ENCODE results near the gene DDIT3.
"Not testable (repeated sequence)": the region's sequence is repeated elsewhere in the genome, so short reads cannot be mapped to it uniquely, and the experiment has no call there.

The DDIT3 gene

DNA sequence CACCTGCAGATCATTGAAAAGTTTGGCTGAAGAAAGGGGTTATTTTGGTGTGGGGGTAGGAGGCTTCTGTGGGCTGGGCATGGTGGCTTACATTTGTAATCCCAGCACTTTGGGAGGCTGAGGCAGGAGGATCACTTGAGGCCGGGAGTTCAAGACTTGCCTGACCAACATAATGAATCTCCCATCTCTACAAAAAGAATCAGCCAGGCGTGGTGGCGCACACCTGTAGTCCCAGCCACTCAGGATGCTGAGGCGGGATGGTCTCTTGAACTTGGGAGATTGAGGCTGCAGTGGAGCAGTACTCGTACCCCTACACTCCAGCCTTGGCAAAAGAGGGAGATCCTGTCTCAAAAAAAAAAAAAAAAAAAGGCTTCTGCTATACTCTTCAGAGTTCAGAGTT is 7.0 kb downstream of the DDIT3 start:
- DNase-seq (ENCODE audit: low read depth) = no peak
- TF ChIP-seq, protein P1, sequence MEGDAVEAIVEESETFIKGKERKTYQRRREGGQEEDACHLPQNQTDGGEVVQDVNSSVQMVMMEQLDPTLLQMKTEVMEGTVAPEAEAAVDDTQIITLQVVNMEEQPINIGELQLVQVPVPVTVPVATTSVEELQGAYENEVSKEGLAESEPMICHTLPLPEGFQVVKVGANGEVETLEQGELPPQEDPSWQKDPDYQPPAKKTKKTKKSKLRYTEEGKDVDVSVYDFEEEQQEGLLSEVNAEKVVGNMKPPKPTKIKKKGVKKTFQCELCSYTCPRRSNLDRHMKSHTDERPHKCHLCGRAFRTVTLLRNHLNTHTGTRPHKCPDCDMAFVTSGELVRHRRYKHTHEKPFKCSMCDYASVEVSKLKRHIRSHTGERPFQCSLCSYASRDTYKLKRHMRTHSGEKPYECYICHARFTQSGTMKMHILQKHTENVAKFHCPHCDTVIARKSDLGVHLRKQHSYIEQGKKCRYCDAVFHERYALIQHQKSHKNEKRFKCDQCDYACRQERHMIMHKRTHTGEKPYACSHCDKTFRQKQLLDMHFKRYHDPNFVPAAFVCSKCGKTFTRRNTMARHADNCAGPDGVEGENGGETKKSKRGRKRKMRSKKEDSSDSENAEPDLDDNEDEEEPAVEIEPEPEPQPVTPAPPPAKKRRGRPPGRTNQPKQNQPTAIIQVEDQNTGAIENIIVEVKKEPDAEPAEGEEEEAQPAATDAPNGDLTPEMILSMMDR (IDR thresholded peaks at IDR 0.05; ENCODE audit: control insufficient read depth, insufficient read depth, low read depth, low read length, missing control alignments) = no peak
- H3K4me3 ChIP-seq (ENCODE audit: control insufficient read depth, low read depth, low read length) = no peak overlapping the region

DNA sequence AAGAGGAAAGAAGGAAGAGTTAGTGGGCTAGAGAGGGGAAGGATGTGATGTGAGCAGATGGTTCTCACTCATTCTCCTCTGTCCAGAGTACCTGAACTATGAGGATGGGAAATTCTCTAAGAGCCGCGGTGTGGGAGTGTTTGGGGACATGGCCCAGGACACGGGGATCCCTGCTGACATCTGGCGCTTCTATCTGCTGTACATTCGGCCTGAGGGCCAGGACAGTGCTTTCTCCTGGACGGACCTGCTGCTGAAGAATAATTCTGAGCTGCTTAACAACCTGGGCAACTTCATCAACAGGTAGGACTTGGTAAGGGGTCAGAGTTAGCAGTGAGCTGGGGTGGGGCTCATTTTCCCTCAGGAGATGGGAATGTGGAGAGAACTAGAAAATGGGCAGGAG is 7.6 kb downstream of the DDIT3 start:
- no peak overlapping the region for H3K4me3 ChIP-seq (ENCODE audit: control insufficient read depth, low read depth, low read length)
- TF ChIP-seq, protein P1 (IDR thresholded peaks at IDR 0.05; ENCODE audit: control insufficient read depth, insufficient read depth, low read depth, low read length, missing control alignments) = no peak

DNA sequence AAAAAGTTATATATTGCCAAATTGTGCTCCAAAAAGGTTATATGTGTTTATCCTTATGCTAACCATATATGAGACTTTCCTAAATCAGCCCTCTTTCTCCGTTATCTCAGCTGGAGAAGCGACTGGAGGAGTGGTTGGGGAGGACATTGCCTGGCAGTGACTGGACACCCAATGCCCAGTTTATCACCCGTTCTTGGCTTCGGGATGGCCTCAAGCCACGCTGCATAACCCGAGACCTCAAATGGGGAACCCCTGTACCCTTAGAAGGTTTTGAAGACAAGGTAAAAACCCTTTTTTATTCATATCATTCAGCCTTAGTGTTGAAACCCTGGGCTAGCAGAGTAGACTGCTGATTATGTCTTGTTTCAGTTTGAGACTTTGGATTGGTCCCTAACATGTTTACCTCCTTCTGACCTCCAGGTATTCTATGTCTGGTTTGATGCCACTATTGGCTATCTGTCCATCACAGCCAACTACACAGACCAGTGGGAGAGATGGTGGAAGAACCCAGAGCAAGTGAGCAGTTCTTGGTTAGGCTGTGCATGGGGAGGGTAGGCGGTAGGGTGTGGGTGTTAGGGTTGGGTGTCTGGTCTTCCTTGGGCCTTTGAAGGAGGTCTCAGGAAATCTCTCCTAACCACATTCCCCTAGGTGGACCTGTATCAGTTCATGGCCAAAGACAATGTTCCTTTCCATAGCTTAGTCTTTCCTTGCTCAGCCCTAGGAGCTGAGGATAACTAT is 8.6 kb downstream of the DDIT3 start:
- no peak overlapping the region for H3K4me3 ChIP-seq (ENCODE audit: control insufficient read depth, low read depth, low read length)
- TF ChIP-seq, protein P1 (IDR thresholded peaks at IDR 0.05; ENCODE audit: control insufficient read depth, insufficient read depth, low read depth, low read length, missing control alignments) = no peak
- DNase-seq (ENCODE audit: low read depth) = no peak

More for the DNA sequence above, 7.6 kb downstream of the DDIT3 start:
- no peak for DNase-seq (ENCODE audit: low read depth)

DNA sequence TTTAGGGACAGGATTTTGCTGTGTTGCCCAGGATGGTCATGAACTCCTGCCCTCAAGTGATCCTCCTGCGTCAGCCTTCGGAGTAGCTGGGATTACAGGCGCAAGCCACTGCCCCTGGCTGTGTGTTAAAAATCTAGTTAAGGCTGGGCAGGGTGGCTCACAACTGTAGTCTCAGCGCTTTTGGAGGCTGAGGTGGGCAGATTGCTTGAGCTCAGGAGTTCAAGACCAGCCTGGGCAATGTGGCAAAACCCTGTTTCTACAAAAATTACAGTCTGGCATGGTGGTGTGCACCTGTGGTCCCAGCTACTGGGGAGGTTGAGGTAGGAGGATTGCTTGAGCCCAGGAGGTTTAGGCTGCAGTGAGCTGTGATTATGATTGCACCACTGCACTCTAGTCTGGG is 9.2 kb downstream of the DDIT3 start:
- no peak overlapping the region for H3K4me3 ChIP-seq (ENCODE audit: control insufficient read depth, low read depth, low read length)
- TF ChIP-seq, protein P1 (IDR thresholded peaks at IDR 0.05; ENCODE audit: control insufficient read depth, insufficient read depth, low read depth, low read length, missing control alignments) = no peak
- DNase-seq (ENCODE audit: low read depth) = no peak

DNA sequence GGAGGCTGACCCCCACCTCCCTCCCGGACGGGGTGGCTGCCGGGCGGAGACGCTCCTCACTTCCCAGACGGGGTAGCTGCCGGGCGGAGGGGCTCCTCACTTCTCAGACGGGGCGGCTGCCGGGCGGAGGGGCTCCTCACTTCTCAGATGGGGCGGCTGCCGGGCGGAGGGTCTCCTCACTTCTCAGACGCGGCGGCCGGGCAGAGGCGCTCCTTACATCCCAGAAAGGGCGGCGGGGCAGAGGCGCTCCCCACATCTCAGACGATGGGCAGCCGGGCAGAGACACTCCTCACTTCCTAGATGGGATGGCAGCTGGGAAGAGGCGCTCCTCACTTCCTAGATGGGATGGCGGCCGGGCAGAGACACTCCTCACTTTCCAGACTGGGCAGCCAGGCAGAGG is 12.5 kb downstream of the DDIT3 start:
- not testable (repeated sequence) for DNase-seq (ENCODE audit: low read depth); H3K4me3 ChIP-seq (ENCODE audit: control insufficient read depth, low read depth, low read length)

DNA sequence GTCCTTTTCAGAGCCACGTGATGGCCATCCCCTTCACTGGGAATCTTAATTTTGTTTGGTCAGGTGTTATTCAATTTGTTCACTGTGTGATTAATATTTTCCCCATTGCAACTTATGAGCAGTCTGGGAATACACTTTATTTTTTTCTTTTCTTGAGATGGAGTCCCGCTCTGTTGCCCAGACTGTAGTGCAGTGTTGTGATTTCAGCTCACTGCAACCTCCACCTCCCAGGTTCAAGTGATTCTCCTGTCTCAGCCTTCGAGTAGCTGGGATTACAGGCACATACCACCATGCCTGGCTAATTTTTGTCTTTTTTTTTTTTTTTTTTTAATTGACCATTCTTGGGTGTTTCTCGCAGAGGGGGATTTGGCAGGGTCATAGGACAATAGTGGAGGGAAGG is 13.8 kb downstream of the DDIT3 start:
- not testable (repeated sequence) for H3K4me3 ChIP-seq (ENCODE audit: control insufficient read depth, low read depth, low read length); DNase-seq (ENCODE audit: low read depth)

DNA sequence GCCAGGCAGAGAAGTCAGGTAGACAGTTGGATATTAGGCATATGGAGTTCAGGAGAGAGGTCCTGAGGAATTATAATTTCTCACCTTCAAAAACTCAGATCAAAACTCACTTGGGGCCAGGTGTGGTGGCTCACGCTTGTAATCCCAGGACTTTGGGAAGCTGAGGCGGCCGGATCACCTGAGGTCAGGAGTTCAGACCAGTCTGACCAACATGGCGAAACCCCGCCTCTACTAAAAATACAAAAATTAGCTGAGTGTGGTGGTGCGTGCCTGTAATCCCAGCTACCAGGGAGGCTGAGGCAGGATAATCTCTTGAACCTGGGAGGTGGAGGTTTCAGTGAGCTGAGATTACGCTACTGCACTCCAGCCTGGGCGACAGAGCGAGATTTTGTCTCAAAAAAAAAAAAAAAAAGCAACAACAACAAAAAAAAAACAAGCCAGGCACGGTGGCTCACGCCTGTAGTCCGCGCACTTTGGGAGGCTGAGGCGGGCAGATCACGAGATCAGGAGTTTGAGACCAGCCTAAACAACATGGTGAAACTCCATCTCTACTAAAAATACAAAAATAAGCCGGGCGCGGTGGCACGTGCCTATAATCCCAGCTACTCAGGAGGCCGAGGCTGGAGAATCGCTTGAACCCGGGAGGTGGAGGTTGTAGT is 17.9 kb downstream of the DDIT3 start:
- H3K4me3 ChIP-seq (ENCODE audit: control insufficient read depth, low read depth, low read length); DNase-seq (ENCODE audit: low read depth): not testable (repeated sequence)

DNA sequence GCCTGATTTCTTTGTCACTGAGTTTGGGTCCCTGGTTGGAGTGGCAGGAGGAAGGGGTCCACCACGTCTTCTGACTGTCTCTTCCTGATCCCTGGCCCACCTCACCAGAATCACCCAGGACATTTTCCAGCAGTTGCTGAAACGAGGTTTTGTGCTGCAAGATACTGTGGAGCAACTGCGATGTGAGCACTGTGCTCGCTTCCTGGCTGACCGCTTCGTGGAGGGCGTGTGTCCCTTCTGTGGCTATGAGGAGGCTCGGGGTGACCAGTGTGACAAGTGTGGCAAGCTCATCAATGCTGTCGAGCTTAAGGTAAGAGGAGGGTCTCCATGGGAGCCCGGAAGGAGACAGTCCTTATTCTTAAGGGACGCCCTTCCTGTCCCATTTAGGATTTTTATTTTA is 20.1 kb downstream of the DDIT3 start:
- H3K4me3 ChIP-seq (ENCODE audit: control insufficient read depth, low read depth, low read length) = no peak overlapping the region
- TF ChIP-seq, protein P1 (IDR thresholded peaks at IDR 0.05; ENCODE audit: control insufficient read depth, insufficient read depth, low read depth, low read length, missing control alignments) = no peak
- no peak for DNase-seq (ENCODE audit: low read depth)
